WERI-Rb-1 (cell line): ENCODE data around the gene SYT7.

Experiments used
- DNase-seq: peaks from one replicate; pipeline ENCODE4 v3.0.0-alpha.2; 2020
- H3K27ac ChIP-seq: fragments of 250-450 bp; sonication (Bioruptor Pico); 2 replicates; pipeline ENCODE4 v1.5.1; 2020; ENCODE audit warnings: mild to moderate bottlenecking, moderate library complexity
- H3K27me3 ChIP-seq: fragments of 250-450 bp; sonication (Bioruptor Pico); 2 replicates; pipeline ENCODE4 v1.5.1; 2021; ENCODE audit warnings: mild to moderate bottlenecking, low read depth, moderate library complexity; ENCODE audit not compliant: insufficient read depth, severe bottlenecking
- H3K36me3 ChIP-seq: fragments of 250-450 bp; sonication (Bioruptor Pico); 2 replicates; pipeline ENCODE4 v1.5.1; 2020; ENCODE audit warnings: mild to moderate bottlenecking, moderate library complexity
- H3K4me3 ChIP-seq: 2 replicates; pipeline ENCODE4 v1.5.1; 2011; ENCODE audit warnings: low read depth, mild to moderate bottlenecking, control low read depth, low read length
- H3K9me3 ChIP-seq: fragments of 250-450 bp; sonication (Bioruptor Pico); 2 replicates; pipeline ENCODE4 v1.5.1; 2021; ENCODE audit warnings: mild to moderate bottlenecking, moderate library complexity; ENCODE audit not compliant: severe bottlenecking
- CTCF ChIP-seq: IDR thresholded peaks from 2 replicates; pipeline ENCODE4 v1.5.1; 2011; ENCODE audit warnings: low read depth, mild to moderate bottlenecking, control low read depth, inconsistent platforms, low read length

SYT7 gene

GRCh38 chr11:61543606-61544306 is 37.1 kb downstream of the SYT7 start:
- Histone ChIP-seq H3K27ac (no peak overlapping the region), H3K4me3 (no peak overlapping the region), H3K36me3 (peaks cover 31% of the 10 kb centered on the region), H3K9me3 (no peaks in the 10 kb centered on the region), H3K27me3 (no peaks in the 10 kb centered on the region)
- no peak for DNase-seq
- no peak for TF ChIP-seq CTCF

- DNase-seq, result no peak
- H3K27ac ChIP-seq, result peak overlapping the region; percentile 66
- peaks cover 35% of the 10 kb centered on the region for H3K36me3 ChIP-seq
- no peaks in the 10 kb centered on the region for H3K27me3 ChIP-seq
- no peak for TF ChIP-seq CTCF
- no peak overlapping the region for H3K4me3 ChIP-seq
- no peaks in the 10 kb centered on the region for H3K9me3 ChIP-seq
Measured at GRCh38 chr11:61542705-61543104, 38.2 kb downstream of the SYT7 start.

- TF ChIP-seq CTCF, result no peak
- peak; percentile 60 for DNase-seq
- H3K9me3 ChIP-seq, result no peaks in the 10 kb centered on the region
- peak overlapping the region; percentile 66 for H3K27ac ChIP-seq
- H3K4me3 ChIP-seq, result no peak overlapping the region
- no peaks in the 10 kb centered on the region for H3K27me3 ChIP-seq
- peaks cover 37% of the 10 kb centered on the region for H3K36me3 ChIP-seq
Measured at GRCh38 chr11:61542024-61542461, 38.8 kb downstream of the SYT7 start.

GRCh38 chr11:61541598-61541997 is 39.3 kb downstream of the SYT7 start:
- H3K27ac ChIP-seq, result peak overlapping the region; percentile 66
- TF ChIP-seq CTCF, result no peak
- H3K9me3 ChIP-seq, result no peaks in the 10 kb centered on the region
- DNase-seq, result peak; percentile 85
- peaks cover 37% of the 10 kb centered on the region for H3K36me3 ChIP-seq
- no peak overlapping the region for H3K4me3 ChIP-seq
- H3K27me3 ChIP-seq, result no peaks in the 10 kb centered on the region

DNA sequence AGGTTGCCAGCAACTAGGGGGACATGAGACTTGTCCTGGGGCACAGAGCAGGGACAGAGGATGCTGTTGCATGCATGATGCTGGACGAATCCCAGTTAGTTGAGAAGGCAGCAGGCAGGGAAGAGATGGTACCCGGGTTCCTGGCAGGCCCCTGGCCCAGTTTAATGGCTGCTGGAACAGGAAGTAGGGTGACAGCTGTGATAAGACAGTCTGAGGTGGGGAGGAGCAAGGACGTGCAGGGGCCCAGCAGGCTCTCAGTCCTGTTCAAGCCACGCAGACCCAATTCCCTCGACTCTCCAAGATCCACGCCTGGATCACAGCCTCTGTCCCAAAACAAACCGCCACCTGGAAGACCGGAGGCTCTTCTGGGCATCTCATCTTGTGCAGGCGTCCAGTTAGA is 40.3 kb downstream of the SYT7 start:
- peaks cover 32% of the 10 kb centered on the region for H3K36me3 ChIP-seq
- no peaks in the 10 kb centered on the region for H3K27me3 ChIP-seq
- H3K27ac ChIP-seq, result peak overlapping the region; percentile 22; the same call in 1 of the 2 replicates
- no peak overlapping the region for H3K4me3 ChIP-seq
- H3K9me3 ChIP-seq, result no peaks in the 10 kb centered on the region
- no peak for DNase-seq
- TF ChIP-seq CTCF, result no peak
